HL-60 (cell line): ENCODE data around the gene UBE2E2.

ENCODE experiments used
- DNase-seq, 2 experiments: peaks; one replicate each; pipeline ENCODE4 v3.0.0-alpha.2; 2010 to 2020; ENCODE audit warnings: low read depth in 1 of 2, low spot score in 1 of 2
- H3K27ac ChIP-seq: fragments of 250-450 bp; sonication (Bioruptor Pico); replicated peaks from 2 replicates; pipeline ENCODE4 v1.5.1; 2020; ENCODE audit warnings: mild to moderate bottlenecking, moderate library complexity
- H3K27me3 ChIP-seq: fragments of 250-450 bp; sonication (Bioruptor Pico); 2 replicates; pipeline ENCODE4 v1.5.1; 2021; ENCODE audit warnings: mild to moderate bottlenecking, moderate library complexity; ENCODE audit not compliant: insufficient read depth, poor library complexity, severe bottlenecking
- H3K4me3 ChIP-seq: replicated peaks from 2 replicates; pipeline ENCODE4 v1.5.1; 2011; ENCODE audit warnings: mild to moderate bottlenecking, control low read depth, low read length; ENCODE audit not compliant: insufficient read depth
- CTCF ChIP-seq: IDR thresholded peaks from one replicate; pipeline ENCODE4 v1.5.1; 2011; ENCODE audit warnings: low read length, control low read depth, inconsistent platforms; ENCODE audit not compliant: insufficient read depth
- GABPA ChIP-seq: IDR thresholded peaks from 2 replicates; pipeline ENCODE4 v1.6.1; 2012; ENCODE audit warnings: low read depth
- POLR2AphosphoS5 ChIP-seq: IDR thresholded peaks from 2 replicates; pipeline ENCODE4 v1.6.1; 2012; ENCODE audit warnings: low read depth
- REST ChIP-seq: IDR thresholded peaks from 2 replicates; pipeline ENCODE4 v1.6.1; 2012; ENCODE audit warnings: low read depth; ENCODE audit not compliant: insufficient replicate concordance
- SPI1 ChIP-seq: IDR thresholded peaks from 2 replicates; pipeline ENCODE4 v1.6.1; 2012; ENCODE audit warnings: low read depth, mild to moderate bottlenecking, borderline replicate concordance

UBE2E2 gene

GRCh38 chr3:23442598-23443383 is 239.7 kb downstream of the UBE2E2 start:
- Histone ChIP-seq H3K4me3 (no peak overlapping the region), H3K27ac (no peak overlapping the region), H3K27me3 (no peaks in the 10 kb centered on the region)
- TF ChIP-seq SPI1 (no peak), REST (no peak), POLR2AphosphoS5 (no peak), GABPA (no peak), CTCF (no peak)
- peak; percentile 29 to 71 for DNase-seq

DNA sequence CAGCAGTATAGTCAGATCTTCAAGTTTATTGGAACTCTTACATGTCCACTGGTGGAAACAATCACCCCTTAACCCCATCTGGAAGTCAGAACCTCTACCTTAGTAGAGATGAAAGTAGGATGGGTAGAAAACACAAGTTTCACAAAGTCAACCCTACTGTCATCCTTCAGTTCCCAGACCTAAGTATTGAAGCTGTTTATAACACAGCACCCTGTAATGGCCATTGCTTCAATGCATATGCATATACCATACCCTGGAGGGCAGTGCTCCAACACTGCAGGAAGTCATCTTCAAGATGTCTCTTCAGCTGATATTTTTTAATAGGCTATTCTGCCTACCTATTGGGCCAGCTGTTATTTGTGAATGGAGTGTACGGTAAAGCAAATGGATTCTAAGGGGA is 241.3 kb downstream of the UBE2E2 start:
- H3K27me3 ChIP-seq, result no peaks in the 10 kb centered on the region
- no peak overlapping the region for H3K27ac ChIP-seq
- TF ChIP-seq GABPA (no peak), POLR2AphosphoS5 (no peak), REST (no peak), CTCF (no peak), SPI1 (no peak)
- no peak for DNase-seq
- no peak overlapping the region for H3K4me3 ChIP-seq

DNA sequence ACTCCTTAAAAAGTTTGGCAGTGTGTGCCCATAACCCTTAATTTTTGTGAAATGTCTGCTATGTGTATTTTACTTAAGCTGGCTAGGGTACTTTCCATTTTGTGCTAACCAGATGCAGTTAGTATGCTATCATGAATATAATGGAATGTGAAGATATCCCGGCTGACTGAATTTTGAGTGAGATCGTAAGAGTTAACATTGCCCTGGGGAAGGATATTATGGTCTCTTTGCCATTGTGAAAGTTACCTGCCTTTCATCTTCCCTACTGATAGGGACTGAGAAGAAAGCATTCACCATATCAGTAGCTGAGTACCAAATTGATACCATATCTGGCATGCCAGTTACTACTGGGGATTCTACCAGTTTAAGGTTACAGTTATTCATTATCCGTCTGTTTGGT is 243.2 kb downstream of the UBE2E2 start:
- TF ChIP-seq REST (no peak), GABPA (no peak), SPI1 (no peak), CTCF (no peak), POLR2AphosphoS5 (no peak)
- H3K4me3 ChIP-seq, result no peak overlapping the region
- no peak overlapping the region for H3K27ac ChIP-seq
- H3K27me3 ChIP-seq, result no peaks in the 10 kb centered on the region
- no peak for DNase-seq
